Peyer's patch (tissue), 4 donors: ENCODE data around the gene SLC26A9.

Experiments used
- CTCF ChIP-seq, 6 experiments: fragments of 450-650 bp in 4 of 6; fragments of 200-600 bp in 2 of 6; sonication (generic) in 1 of 6; IDR thresholded peaks; one replicate each; pipeline ENCODE4 v1.5.1; 2017 to 2019; ENCODE audit warnings: antibody characterized with exemption in 6 of 6, mild to moderate bottlenecking in 3 of 6, moderate library complexity in 1 of 6
- POLR2A ChIP-seq, 2 donors: fragments of 450-650 bp; IDR thresholded peaks; one replicate each; pipeline ENCODE4 v1.5.1; 2017; ENCODE audit warnings: antibody characterized with exemption in 2 of 2, mild to moderate bottlenecking in 2 of 2, moderate library complexity in 2 of 2

- TF ChIP-seq POLR2A (IDR thresholded peaks at IDR 0.05) = no peak
- no peak for TF ChIP-seq CTCF (IDR thresholded peaks at IDR 0.05)
Measured at GRCh38 chr1:205950280-205950679, 7.0 kb upstream of the SLC26A9 start.
